Ovary (tissue), 9 donors: Measurements from ENCODE around the gene BRD2. TPM values are rescaled to one million over a fixed set of nuclear protein-coding genes. Genes with fewer than 3 reads are reported as not detected.

ENCODE experiments used
- DNase-seq, 5 donors: peaks; one replicate each; pipeline ENCODE4 v3.0.0-alpha.2; 2019 to 2020
- H3K27ac ChIP-seq, 2 donors: fragments of 200-600 bp; one replicate each; pipeline versions ENCODE4 v1.5.1 to v1.8.0; 2019 to 2022
- H3K27me3 ChIP-seq: fragments of 200-600 bp; one replicate; pipeline ENCODE4 v1.8.0; 2022
- H3K36me3 ChIP-seq: fragments of 200-600 bp; sonication (generic); one replicate; pipeline ENCODE4 v1.5.1; 2019
- H3K4me1 ChIP-seq: one replicate; pipeline ENCODE4 v1.8.1; 2013; ENCODE audit warnings: mild to moderate bottlenecking, moderate library complexity; ENCODE audit not compliant: insufficient read depth
- H3K4me3 ChIP-seq: fragments of 200-600 bp; sonication (generic); one replicate; pipeline ENCODE4 v1.5.1; 2017
- H3K9me3 ChIP-seq, 2 donors: fragments of 200-600 bp in 1 of 2; sonication (generic) in 1 of 2; one replicate each; pipeline versions ENCODE4 v1.5.1 to v1.8.1; 2013 to 2019; ENCODE audit warnings: mild to moderate bottlenecking in 1 of 2, moderate library complexity in 1 of 2
- CTCF ChIP-seq, 3 donors: fragments of 450-650 bp in 2 of 3; fragments of 200-600 bp in 1 of 3; IDR thresholded peaks; one replicate each; pipeline versions ENCODE4 v1.5.1 to v1.8.0; 2016 to 2022; ENCODE audit warnings: antibody characterized with exemption in 3 of 3, mild to moderate bottlenecking in 1 of 3
- EP300 ChIP-seq: sonication (generic); formaldehyde crosslinking; IDR thresholded peaks from one replicate; pipeline ENCODE4 v1.6.1; 2017; ENCODE audit warnings: antibody characterized with exemption
- POLR2A ChIP-seq: fragments of 450-650 bp; IDR thresholded peaks from one replicate; pipeline ENCODE4 v1.6.1; 2017; ENCODE audit warnings: antibody characterized with exemption, mild to moderate bottlenecking, moderate library complexity
- WGBS, 3 donors: extraction: QIAGEN DNeasy Blood & Tissue Kit in 1 of 3; methylation state at CpG; one replicate each; pipeline versions ENCODE4 v1.1.5 to v1.1.7; 2013 to 2017; 5-methylcytosine and 5-hydroxymethylcytosine counted together
- intact Hi-C, 4 donors: fragments of 100-400 bp; cut with DNase I; formaldehyde crosslinking; loops; one replicate each; pipeline versions ENCODE4 v1.11.0 to v1.15.1; 2022 to 2023
- polyA plus RNA-seq, 2 donors: library from polyadenylated mRNA; stranded (reverse); fragments of 200-250 nt in 1 of 2; fragments of 350-450 nt in 1 of 2; fragmentation: Illumina TruSeq in 1 of 2; extraction: RNeasy Lipid Tissue Mini Kit (QIAGEN cat#74804) in 1 of 2; gene quantifications; one replicate each; pipeline ENCODE4 v1.2.3, GENCODE V29; 2013 to 2014
- total RNA-seq, 7 donors: library from RNA; depleted of rRNA in 2 of 7; stranded (reverse); fragments of >200 nt in 2 of 7; fragmentation: NEBNext Ultra II Directional in 3 of 7; extraction: Animal tissue kit (Norgen Biotek cat#: 25700) in 3 of 7; gene quantifications; one replicate each; pipeline versions ENCODE4 v1.1.0 to v1.2.4, GENCODE V29; 2016 to 2023
- donor health status: DM: no; HTN: no; CAD: no; lungs with moderate emphysema.
- donor health status: DM: no; HTN: no; CAD: no.
- donor health status: Bipolar disorder and iron deficiency.
- donor health status: DM: yes; HTN: yes; CAD: no.
- donor health status: DM: no; HTN: no; CAD: no.
- donor health status: DM: yes; HTN: yes; CAD: no.

Gene BRD2
- total and polyA plus RNA-seq, 9 donors = 106 to 301 (median 163) TPM

GRCh38 chr6:33021917-33022316 is 53.5 kb downstream of the BRD2 start:
- Histone ChIP-seq H3K4me3 (no peak overlapping the region), H3K27me3 (no peaks in the 10 kb centered on the region), H3K4me1 (peaks cover 2% of the 10 kb centered on the region), H3K27ac (no peak overlapping the region), H3K9me3 (no peaks in the 10 kb centered on the region), H3K36me3 (no peaks in the 10 kb centered on the region)
- WGBS, 3 donors = 86 to 94% (median 94%) methylated on average over 11 of the region's 11 CpGs
- DNase-seq = no peak
- intact Hi-C loops = no loop called here
- TF ChIP-seq CTCF (IDR thresholded peaks at IDR 0.05) (no peak), POLR2A (no peak), EP300 (no peak)

- H3K4me1 ChIP-seq = peaks cover 2% of the 10 kb centered on the region
- 56 to 63% (median 59%) methylated on average over 3 of the region's 3 CpGs for WGBS, 3 donors
- H3K9me3 ChIP-seq = no peaks in the 10 kb centered on the region
- no peak for DNase-seq
- no peaks in the 10 kb centered on the region for H3K27me3 ChIP-seq
- no peak overlapping the region for H3K4me3 ChIP-seq
- TF ChIP-seq CTCF (IDR thresholded peaks at IDR 0.05) = no peak
- no peak for TF ChIP-seq EP300
- no peak for TF ChIP-seq POLR2A
- no peak overlapping the region for H3K27ac ChIP-seq
- no peaks in the 10 kb centered on the region for H3K36me3 ChIP-seq
- intact Hi-C loops = no loop called here
Measured at GRCh38 chr6:33023536-33023935, 55.1 kb downstream of the BRD2 start.

GRCh38 chr6:33024521-33024920 is 56.1 kb downstream of the BRD2 start:
- no peak overlapping the region for H3K27ac ChIP-seq
- no peak overlapping the region for H3K4me3 ChIP-seq
- H3K4me1 ChIP-seq = no peaks in the 10 kb centered on the region
- TF ChIP-seq CTCF (IDR thresholded peaks at IDR 0.05) = no peak
- TF ChIP-seq POLR2A = no peak
- no peak for TF ChIP-seq EP300
- intact Hi-C loops = no loop called here
- H3K9me3 ChIP-seq = no peaks in the 10 kb centered on the region
- DNase-seq = no peak
- H3K36me3 ChIP-seq = no peaks in the 10 kb centered on the region
- H3K27me3 ChIP-seq = no peaks in the 10 kb centered on the region

GRCh38 chr6:33028220-33028849 is 59.9 kb downstream of the BRD2 start:
- no peak for DNase-seq
- no peaks in the 10 kb centered on the region for H3K36me3 ChIP-seq
- H3K9me3 ChIP-seq = no peaks in the 10 kb centered on the region
- H3K27me3 ChIP-seq = no peaks in the 10 kb centered on the region
- no peak overlapping the region for H3K4me3 ChIP-seq
- H3K27ac ChIP-seq = no peak overlapping the region
- intact Hi-C loops = no loop called here
- no peaks in the 10 kb centered on the region for H3K4me1 ChIP-seq
- WGBS, 3 donors = 6 to 19% (median 18%) methylated on average over 1 of the region's 1 CpG
- TF ChIP-seq EP300 (no peak), POLR2A (no peak), CTCF (IDR thresholded peaks at IDR 0.05) (no peak)
